K562 (cell line): ENCODE results near the gene FGF21. TPM values are rescaled to one million over a fixed set of nuclear protein-coding genes. Genes with fewer than 3 reads are reported as not detected.
A peak's percentile ranks its signal among the peaks of the same experiment; 100 is the strongest.

Experiments
- C11orf30 ChIP-seq: fragments of 450-650 bp; IDR thresholded peaks from 2 replicates; pipeline ENCODE4 v1.6.1; 2016; ENCODE audit warnings: low read depth, mild to moderate bottlenecking
- CBX1 ChIP-seq: sonication (generic); IDR thresholded peaks from 2 replicates; pipeline ENCODE4 v1.6.1; 2016; ENCODE audit warnings: antibody characterized with exemption, low read depth, mild to moderate bottlenecking
- HOXB6 ChIP-seq: fragments of 250-450 bp; sonication (Bioruptor Pico); IDR thresholded peaks from 2 replicates; pipeline ENCODE4 v1.5.1; 2022; ENCODE audit warnings: mild to moderate bottlenecking, borderline replicate concordance
- KAT7 ChIP-seq: sonication (generic); formaldehyde crosslinking; IDR thresholded peaks from 2 replicates; pipeline ENCODE4 v1.8.0; 2022; ENCODE audit warnings: missing genetic modification reagents, mild to moderate bottlenecking, borderline replicate concordance
- MAFG ChIP-seq: fragments of 450-650 bp; conservative IDR thresholded peaks from 2 replicates; pipeline ENCODE4 v1.6.1; 2016; ENCODE audit warnings: missing genetic modification characterization, missing compliant biosample characterization
- STAG1 ChIP-seq: sonication (generic); formaldehyde crosslinking; IDR thresholded peaks from 2 replicates; pipeline ENCODE4 v1.5.0; 2020; ENCODE audit warnings: missing genetic modification reagents, borderline replicate concordance
- TEAD1 ChIP-seq, 2 experiments: fragments of 450-650 bp in 1 of 2; sonication (generic) in 1 of 2; formaldehyde crosslinking; IDR thresholded peaks; 2 replicates each; pipeline versions ENCODE4 v1.4.0 to v1.8.0; 2020 to 2022; ENCODE audit warnings: mild to moderate bottlenecking in 2 of 2, missing genetic modification reagents in 1 of 2
- XRCC4 ChIP-seq: IDR thresholded peaks from one replicate; pipeline ENCODE4 v1.6.1; 2011; ENCODE audit not compliant: insufficient read depth, insufficient read length; ENCODE audit errors: extremely low read depth
- ZC3H4 ChIP-seq: sonication (generic); formaldehyde crosslinking; IDR thresholded peaks from 2 replicates; pipeline ENCODE4 v1.9.0; 2021; ENCODE audit warnings: missing genetic modification reagents, borderline replicate concordance
- ZNF133 ChIP-seq: fragments of 250-450 bp; sonication (Bioruptor Pico); IDR thresholded peaks from 2 replicates; pipeline ENCODE4 v1.4.0; 2020; ENCODE audit warnings: mild to moderate bottlenecking
- ZNF584 ChIP-seq: fragments of 200-800 bp; sonication (Bioruptor generic); IDR thresholded peaks from 2 replicates; pipeline ENCODE4 v1.6.1; 2016; ENCODE audit warnings: low read depth, mild to moderate bottlenecking, missing genetic modification characterization, missing compliant biosample characterization
- polyA plus RNA-seq, 8 experiments: library from polyadenylated mRNA; depleted of rRNA in 4 of 8; stranded (reverse) in 5 of 8; unstranded in 3 of 8; fragments of >200 nt; fragmentation: Nextera tagmentation in 2 of 8; fragmentation: Illumina TruSeq in 1 of 8; extraction: Ambion mirVana in 2 of 8; extraction: Trizol in 1 of 8; gene quantifications; 2 replicates each; pipeline versions ENCODE4 v1.2.1 to v1.2.3, GENCODE V29; 2011 to 2014; ENCODE audit warnings: inconsistent platforms in 1 of 8, missing spikeins in 1 of 8
- total RNA-seq, 7 experiments: library from RNA; depleted of rRNA in 6 of 7; stranded (reverse); fragments of >200 nt in 6 of 7; fragmentation: Illumina TruSeq in 2 of 7; extraction: Trizol in 2 of 7; gene quantifications; 2 replicates each; pipeline versions ENCODE4 v1.2.1 to v1.2.3, GENCODE V29; 2011 to 2021; ENCODE audit warnings: low replicate concordance in 1 of 7
- TF ChIP-seq, protein P1 (sequence below): fragments of 250-450 bp; sonication (Bioruptor Pico); IDR thresholded peaks from 2 replicates; pipeline ENCODE4 v1.4.0; 2020; ENCODE audit warnings: mild to moderate bottlenecking, moderate library complexity, borderline replicate concordance
- TF ChIP-seq, protein P2 (sequence below), 2 experiments: IDR thresholded peaks in 1 of 2; conservative IDR thresholded peaks in 1 of 2; 2 replicates each; pipeline ENCODE4 v1.6.1; 2016; ENCODE audit warnings: low read depth in 2 of 2, mild to moderate bottlenecking in 1 of 2, missing compliant biosample characterization in 1 of 2, missing genetic modification characterization in 1 of 2, moderate library complexity in 1 of 2
- TF ChIP-seq, protein P3 (sequence below): IDR thresholded peaks from 3 replicates; pipeline ENCODE4 v1.6.1; 2011; ENCODE audit warnings: borderline replicate concordance, mild to moderate bottlenecking; ENCODE audit not compliant: insufficient read length, insufficient read depth
- TF ChIP-seq, protein P4 (sequence below): fragments of 250-450 bp; sonication (Bioruptor Pico); IDR thresholded peaks from 2 replicates; pipeline ENCODE4 v1.5.0; 2021; ENCODE audit warnings: mild to moderate bottlenecking, borderline replicate concordance
- TF ChIP-seq, protein P5 (sequence below): fragments of 250-450 bp; sonication (Bioruptor Pico); IDR thresholded peaks from 2 replicates; pipeline ENCODE4 v1.8.0; 2021; ENCODE audit warnings: moderate library complexity, mild to moderate bottlenecking, inconsistent platforms

The FGF21 gene
- total and polyA plus RNA-seq, 9 of the 15 experiments (the other 6 are each of a cell fraction or from before 2014, with no cell fraction given) = 0.04 to 0.77 (median 0.09) TPM; not detected in 6

DNA sequence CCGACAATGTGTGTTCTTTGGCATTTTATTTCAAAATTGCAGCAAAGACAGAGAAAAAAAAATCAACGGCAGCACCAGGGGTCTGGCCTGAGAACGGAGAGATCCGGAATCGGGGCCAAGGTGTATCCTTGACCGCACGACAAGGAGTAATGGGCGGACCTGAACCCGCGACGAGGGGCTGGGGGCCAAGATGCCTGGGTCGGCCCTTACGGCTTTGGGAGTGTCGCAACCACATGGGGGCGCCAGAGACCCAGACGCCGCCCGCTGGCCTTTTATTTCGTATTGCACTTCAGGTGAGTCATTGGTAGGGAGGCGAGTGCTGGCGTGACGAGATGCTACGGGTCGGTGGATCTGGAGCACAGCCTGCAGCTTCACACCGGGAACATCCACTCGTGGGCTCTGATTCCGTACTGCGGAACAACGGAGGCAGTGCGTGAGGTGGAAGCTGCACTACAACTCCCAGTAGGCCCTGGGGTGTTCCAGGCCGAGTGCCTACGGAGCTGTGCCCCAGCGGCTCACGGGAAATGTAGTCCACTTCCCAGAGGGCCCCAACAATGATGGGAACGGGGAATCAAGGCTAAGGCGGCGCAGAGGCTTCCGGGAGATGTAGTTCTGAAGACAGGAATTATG is 39.8 kb downstream of the FGF21 start (continued):
- TF ChIP-seq, protein P1, sequence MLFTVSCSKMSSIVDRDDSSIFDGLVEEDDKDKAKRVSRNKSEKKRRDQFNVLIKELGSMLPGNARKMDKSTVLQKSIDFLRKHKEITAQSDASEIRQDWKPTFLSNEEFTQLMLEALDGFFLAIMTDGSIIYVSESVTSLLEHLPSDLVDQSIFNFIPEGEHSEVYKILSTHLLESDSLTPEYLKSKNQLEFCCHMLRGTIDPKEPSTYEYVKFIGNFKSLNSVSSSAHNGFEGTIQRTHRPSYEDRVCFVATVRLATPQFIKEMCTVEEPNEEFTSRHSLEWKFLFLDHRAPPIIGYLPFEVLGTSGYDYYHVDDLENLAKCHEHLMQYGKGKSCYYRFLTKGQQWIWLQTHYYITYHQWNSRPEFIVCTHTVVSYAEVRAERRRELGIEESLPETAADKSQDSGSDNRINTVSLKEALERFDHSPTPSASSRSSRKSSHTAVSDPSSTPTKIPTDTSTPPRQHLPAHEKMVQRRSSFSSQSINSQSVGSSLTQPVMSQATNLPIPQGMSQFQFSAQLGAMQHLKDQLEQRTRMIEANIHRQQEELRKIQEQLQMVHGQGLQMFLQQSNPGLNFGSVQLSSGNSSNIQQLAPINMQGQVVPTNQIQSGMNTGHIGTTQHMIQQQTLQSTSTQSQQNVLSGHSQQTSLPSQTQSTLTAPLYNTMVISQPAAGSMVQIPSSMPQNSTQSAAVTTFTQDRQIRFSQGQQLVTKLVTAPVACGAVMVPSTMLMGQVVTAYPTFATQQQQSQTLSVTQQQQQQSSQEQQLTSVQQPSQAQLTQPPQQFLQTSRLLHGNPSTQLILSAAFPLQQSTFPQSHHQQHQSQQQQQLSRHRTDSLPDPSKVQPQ (CRISPR knock-in tag) = no peak
- TF ChIP-seq KAT7 = peak; percentile 75; the same call in 1 of the 2 replicates
- TF ChIP-seq, protein P2, sequence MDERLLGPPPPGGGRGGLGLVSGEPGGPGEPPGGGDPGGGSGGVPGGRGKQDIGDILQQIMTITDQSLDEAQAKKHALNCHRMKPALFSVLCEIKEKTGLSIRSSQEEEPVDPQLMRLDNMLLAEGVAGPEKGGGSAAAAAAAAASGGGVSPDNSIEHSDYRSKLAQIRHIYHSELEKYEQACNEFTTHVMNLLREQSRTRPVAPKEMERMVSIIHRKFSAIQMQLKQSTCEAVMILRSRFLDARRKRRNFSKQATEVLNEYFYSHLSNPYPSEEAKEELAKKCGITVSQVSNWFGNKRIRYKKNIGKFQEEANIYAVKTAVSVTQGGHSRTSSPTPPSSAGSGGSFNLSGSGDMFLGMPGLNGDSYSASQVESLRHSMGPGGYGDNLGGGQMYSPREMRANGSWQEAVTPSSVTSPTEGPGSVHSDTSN (CRISPR knock-in tag; IDR thresholded peaks at IDR 0.05; ENCODE audit: low read depth) = no peak
- TF ChIP-seq, protein P2 (tag; conservative IDR thresholded peaks at IDR 0.05; ENCODE audit: low read depth) = no peak
- TF ChIP-seq XRCC4 = no peak
- no peak for TF ChIP-seq MAFG (tag)
- TF ChIP-seq ZC3H4 (CRISPR knock-in tag) = no peak
- TF ChIP-seq CBX1 = no peak
- TF ChIP-seq, protein P3, sequence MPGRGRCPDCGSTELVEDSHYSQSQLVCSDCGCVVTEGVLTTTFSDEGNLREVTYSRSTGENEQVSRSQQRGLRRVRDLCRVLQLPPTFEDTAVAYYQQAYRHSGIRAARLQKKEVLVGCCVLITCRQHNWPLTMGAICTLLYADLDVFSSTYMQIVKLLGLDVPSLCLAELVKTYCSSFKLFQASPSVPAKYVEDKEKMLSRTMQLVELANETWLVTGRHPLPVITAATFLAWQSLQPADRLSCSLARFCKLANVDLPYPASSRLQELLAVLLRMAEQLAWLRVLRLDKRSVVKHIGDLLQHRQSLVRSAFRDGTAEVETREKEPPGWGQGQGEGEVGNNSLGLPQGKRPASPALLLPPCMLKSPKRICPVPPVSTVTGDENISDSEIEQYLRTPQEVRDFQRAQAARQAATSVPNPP = no peak
- no peak for TF ChIP-seq C11orf30
- TF ChIP-seq, protein P4, sequence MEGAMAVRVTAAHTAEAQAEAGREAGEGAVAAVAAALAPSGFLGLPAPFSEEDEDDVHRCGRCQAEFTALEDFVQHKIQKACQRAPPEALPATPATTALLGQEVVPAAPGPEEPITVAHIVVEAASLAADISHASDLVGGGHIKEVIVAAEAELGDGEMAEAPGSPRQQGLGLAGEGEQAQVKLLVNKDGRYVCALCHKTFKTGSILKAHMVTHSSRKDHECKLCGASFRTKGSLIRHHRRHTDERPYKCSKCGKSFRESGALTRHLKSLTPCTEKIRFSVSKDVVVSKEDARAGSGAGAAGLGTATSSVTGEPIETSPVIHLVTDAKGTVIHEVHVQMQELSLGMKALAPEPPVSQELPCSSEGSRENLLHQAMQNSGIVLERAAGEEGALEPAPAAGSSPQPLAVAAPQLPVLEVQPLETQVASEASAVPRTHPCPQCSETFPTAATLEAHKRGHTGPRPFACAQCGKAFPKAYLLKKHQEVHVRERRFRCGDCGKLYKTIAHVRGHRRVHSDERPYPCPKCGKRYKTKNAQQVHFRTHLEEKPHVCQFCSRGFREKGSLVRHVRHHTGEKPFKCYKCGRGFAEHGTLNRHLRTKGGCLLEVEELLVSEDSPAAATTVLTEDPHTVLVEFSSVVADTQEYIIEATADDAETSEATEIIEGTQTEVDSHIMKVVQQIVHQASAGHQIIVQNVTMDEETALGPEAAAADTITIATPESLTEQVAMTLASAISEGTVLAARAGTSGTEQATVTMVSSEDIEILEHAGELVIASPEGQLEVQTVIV = no peak
- TF ChIP-seq TEAD1 (CRISPR knock-in tag; IDR thresholded peaks at IDR 0.05) = peak; percentile 58 to 90; a peak in 3 of 4 replicates
- peak; percentile 93 for TF ChIP-seq STAG1
- TF ChIP-seq ZNF133 (CRISPR knock-in tag) = no peak
- peak; percentile 97 for TF ChIP-seq ZNF584 (CRISPR knock-in tag)
- TF ChIP-seq HOXB6 (CRISPR knock-in tag) = no peak
- TF ChIP-seq, protein P5, sequence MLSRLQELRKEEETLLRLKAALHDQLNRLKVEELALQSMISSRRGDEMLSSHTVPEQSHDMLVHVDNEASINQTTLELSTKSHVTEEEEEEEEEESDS (CRISPR knock-in tag) = no peak
